Calu3 (cell line): ENCODE measurements around the gene CECR2. TPM values are rescaled to one million over a fixed set of nuclear protein-coding genes. Genes with fewer than 3 reads are reported as not detected.

Experiments
- BruUV-seq: library from RNA; stranded (reverse); fragments of 400-500 nt; replicated peaks from 2 replicates; lab custom pipeline; 2021; lab: Mats Ljungman, UMichigan
- CTCF ChIA-PET: fragments of 300-600 bp; sonication (Branson Sonifier 250); formaldehyde crosslinking; loops from one replicate; lab custom pipeline; 2022; ENCODE audit warnings: antibody characterized with exemption; lab: Charles Lee
- DNase-seq: peaks from one replicate; pipeline ENCODE4 v3.0.0; 2022
- H3K27ac Mint-ChIP-seq: one replicate; pipeline ENCODE4 v1.8.0; 2022; ENCODE audit warnings: mixed read lengths; ENCODE audit not compliant: unreplicated experiment
- H3K27me3 Mint-ChIP-seq: one replicate; pipeline ENCODE4 v1.8.0; 2022; ENCODE audit warnings: mixed read lengths; ENCODE audit not compliant: unreplicated experiment
- H3K36me3 Mint-ChIP-seq: one replicate; pipeline ENCODE4 v1.8.0; 2022; ENCODE audit warnings: mild to moderate bottlenecking, moderate library complexity, mixed read lengths; ENCODE audit not compliant: insufficient read depth, unreplicated experiment
- H3K4me1 Mint-ChIP-seq: one replicate; pipeline ENCODE4 v1.8.0; 2022; ENCODE audit warnings: mild to moderate bottlenecking, low read depth, mixed read lengths; ENCODE audit not compliant: unreplicated experiment
- H3K4me3 Mint-ChIP-seq: one replicate; pipeline ENCODE4 v1.8.0; 2022; ENCODE audit warnings: mild to moderate bottlenecking, low read depth, moderate library complexity, mixed read lengths; ENCODE audit not compliant: unreplicated experiment
- H3K9me3 Mint-ChIP-seq: one replicate; pipeline ENCODE4 v1.8.0; 2022; ENCODE audit warnings: low read depth, mixed read lengths; ENCODE audit not compliant: unreplicated experiment
- CTCF ChIP-seq: fragments of 200-600 bp; IDR thresholded peaks from one replicate; pipeline ENCODE4 v1.8.0; 2022; ENCODE audit warnings: antibody characterized with exemption; ENCODE audit not compliant: unreplicated experiment
- intact Hi-C: fragments of 100-400 bp; cut with micrococcal nuclease; formaldehyde crosslinking; loops from one replicate; pipeline ENCODE4 v1.10.0; 2022; ENCODE audit not compliant: unreplicated experiment
- total RNA-seq: library from RNA; stranded (reverse); gene quantifications from 2 replicates; pipeline ENCODE4 v1.2.3, GENCODE V29; 2022

Gene CECR2
- total RNA-seq, 1 experiment from 2014 or later = 0.09 TPM

GRCh38 chr22:17554814-17555213 lies 185.6 kb downstream of the CECR2 start:
- H3K4me1 Mint-ChIP-seq = peaks cover 8% of the 10 kb centered on the region
- H3K27ac Mint-ChIP-seq = no peak overlapping the region
- TF ChIP-seq CTCF = no peak
- peaks cover 67% of the 10 kb centered on the region for H3K27me3 Mint-ChIP-seq
- no TSS peak for BruUV-seq
- no peak for DNase-seq
- intact Hi-C loops = loop anchor here (10.0 kb wide), 2 partner anchors 50 to 150 kb away; no protein-coding TSS in a partner anchor
- no peaks in the 10 kb centered on the region for H3K9me3 Mint-ChIP-seq
- no peak overlapping the region for H3K4me3 Mint-ChIP-seq
- H3K36me3 Mint-ChIP-seq = no peaks in the 10 kb centered on the region
- CTCF ChIA-PET = no interaction called here

- H3K27me3 Mint-ChIP-seq = peaks cover 62% of the 10 kb centered on the region
- no peaks in the 10 kb centered on the region for H3K9me3 Mint-ChIP-seq
- H3K4me1 Mint-ChIP-seq = peaks cover 19% of the 10 kb centered on the region
- intact Hi-C loops = loop anchor here (10.0 kb wide), 2 partner anchors 46 to 146 kb away; no protein-coding TSS in a partner anchor
- CTCF ChIA-PET = interaction anchor here (0.6 to 2.5 kb wide), 13 partner anchors 12 to 517 kb away, joined by 3 to 27 read pairs (median 4); partner anchors contain the start of gene BCL2L13
- no peak overlapping the region for H3K4me3 Mint-ChIP-seq
- TF ChIP-seq CTCF = no peak
- H3K36me3 Mint-ChIP-seq = no peaks in the 10 kb centered on the region
- H3K27ac Mint-ChIP-seq = no peak overlapping the region
- no TSS peak for BruUV-seq
- DNase-seq = no peak
These were observed 189.9 kb downstream of the CECR2 start for GRCh38 chr22:17559188-17559587.

GRCh38 chr22:17562906-17563870 lies 193.9 kb downstream of the CECR2 start, which contains the start of gene SLC25A18:
Gene SLC25A18, plus strand, starts transcription at chr22:17563498. Its CDS starts 16,447 bp downstream, at chr22:17579945.
- no peak for DNase-seq
- H3K27me3 Mint-ChIP-seq = peaks cover 42% of the 10 kb centered on the region
- BruUV-seq = no TSS peak

More at GRCh38 chr22:17562906-17563870, 193.9 kb downstream of the CECR2 start, which contains the start of gene SLC25A18:
- Mint-ChIP-seq H3K36me3 (no peaks in the 10 kb centered on the region), H3K4me1 (peaks cover 14% of the 10 kb centered on the region), H3K9me3 (no peaks in the 10 kb centered on the region), H3K27ac (no peak within 1 kb of the TSS), H3K4me3 (no peak within 1 kb of the TSS)
- CTCF ChIA-PET = no interaction called here
- peak; percentile 36 for TF ChIP-seq CTCF
- intact Hi-C loops = no loop called here
